GM12878 (cell line): Measurements from ENCODE around the gene UGGT1. TPM values are rescaled to one million over a fixed set of nuclear protein-coding genes. Genes with fewer than 3 reads are reported as not detected.

ENCODE experiments used
- CHD2 ChIP-seq: IDR thresholded peaks from 2 replicates; pipeline ENCODE4 v1.6.1; 2011; ENCODE audit warnings: low read depth, low read length, improper control_type of control experiment, borderline replicate concordance
- EZH2 ChIP-seq: IDR thresholded peaks from 2 replicates; pipeline ENCODE4 v1.6.1; 2012; ENCODE audit warnings: low read depth, mild to moderate bottlenecking, control low read depth, inconsistent platforms, low read length, borderline replicate concordance; ENCODE audit not compliant: control insufficient read depth
- MTA2 ChIP-seq: fragments of 450-650 bp; IDR thresholded peaks from 2 replicates; pipeline ENCODE4 v1.6.1; 2016; ENCODE audit warnings: low read depth, mild to moderate bottlenecking, moderate library complexity
- NFYB ChIP-seq: IDR thresholded peaks from 2 replicates; pipeline ENCODE4 v1.6.1; 2011; ENCODE audit warnings: low read depth, mild to moderate bottlenecking, low read length, improper control_type of control experiment, moderate library complexity; ENCODE audit not compliant: insufficient read depth
- RELA ChIP-seq: fragments of 450-650 bp; IDR thresholded peaks from 2 replicates; pipeline ENCODE4 v1.8.0; 2014; ENCODE audit warnings: borderline replicate concordance; ENCODE audit not compliant: partially characterized antibody
- SMARCA5 ChIP-seq: fragments of 450-650 bp; IDR thresholded peaks from 2 replicates; pipeline ENCODE4 v1.6.1; 2017; ENCODE audit warnings: mild to moderate bottlenecking
- SMC3 ChIP-seq: IDR thresholded peaks from 2 replicates; pipeline ENCODE4 v1.6.1; 2011; ENCODE audit warnings: low read length, improper control_type of control experiment, borderline replicate concordance
- SPI1 ChIP-seq: IDR thresholded peaks from 2 replicates; pipeline ENCODE4 v1.6.1; 2011; ENCODE audit warnings: low read depth, mild to moderate bottlenecking, low read length, moderate library complexity, borderline replicate concordance; ENCODE audit not compliant: insufficient read depth
- polyA plus RNA-seq, 11 experiments: library from polyadenylated mRNA; depleted of rRNA in 4 of 11; unstranded in 6 of 11; stranded (reverse) in 5 of 11; fragments of >200 nt; fragmentation: Nextera tagmentation in 4 of 11; fragmentation: Illumina TruSeq in 1 of 11; extraction: Ambion mirVana in 4 of 11; extraction: Trizol in 1 of 11; gene quantifications; 1 replicate in 1 of 11; 2 replicates in 10 of 11; pipeline versions ENCODE4 v1.2.1 to v1.2.3, GENCODE V29; 2011 to 2016; ENCODE audit warnings: inconsistent platforms in 2 of 11, missing spikeins in 2 of 11, low read depth in 1 of 11
- total RNA-seq, 4 experiments: library from RNA; depleted of rRNA in 3 of 4; stranded (reverse); fragments of >200 nt in 3 of 4; fragmentation: Illumina TruSeq in 1 of 4; extraction: Trizol in 1 of 4; gene quantifications; 2 replicates each; pipeline versions ENCODE4 v1.2.1 to v1.2.3, GENCODE V29; 2013 to 2021
- TF ChIP-seq, protein P1 (sequence below): IDR thresholded peaks from 2 replicates; pipeline ENCODE4 v1.6.1; 2012; ENCODE audit warnings: low read depth, low read length, improper control_type of control experiment
- TF ChIP-seq, protein P2 (sequence below): IDR thresholded peaks from 2 replicates; pipeline ENCODE4 v1.6.1; 2012; ENCODE audit warnings: mild to moderate bottlenecking, low read depth, low read length
- TF ChIP-seq, protein P3 (sequence below): fragments of 450-650 bp; IDR thresholded peaks from 2 replicates; pipeline ENCODE4 v1.6.1; 2017; ENCODE audit warnings: antibody characterized with exemption, mild to moderate bottlenecking, moderate library complexity
- TF ChIP-seq, protein P4 (sequence below): IDR thresholded peaks from 2 replicates; pipeline ENCODE4 v1.6.1; 2012; ENCODE audit warnings: improper control_type of control experiment, low read depth, low read length; ENCODE audit not compliant: insufficient replicate concordance
- TF ChIP-seq, protein P5 (sequence below): IDR thresholded peaks from 2 replicates; pipeline ENCODE4 v1.6.1; 2011; ENCODE audit warnings: low read depth, low read length, improper control_type of control experiment, borderline replicate concordance

UGGT1 gene
- total and polyA plus RNA-seq, 10 of the 15 experiments (the other 5 are each of a cell fraction or from before 2014, with no cell fraction given), result 4.1 to 49.8 (median 28.5) TPM

DNA sequence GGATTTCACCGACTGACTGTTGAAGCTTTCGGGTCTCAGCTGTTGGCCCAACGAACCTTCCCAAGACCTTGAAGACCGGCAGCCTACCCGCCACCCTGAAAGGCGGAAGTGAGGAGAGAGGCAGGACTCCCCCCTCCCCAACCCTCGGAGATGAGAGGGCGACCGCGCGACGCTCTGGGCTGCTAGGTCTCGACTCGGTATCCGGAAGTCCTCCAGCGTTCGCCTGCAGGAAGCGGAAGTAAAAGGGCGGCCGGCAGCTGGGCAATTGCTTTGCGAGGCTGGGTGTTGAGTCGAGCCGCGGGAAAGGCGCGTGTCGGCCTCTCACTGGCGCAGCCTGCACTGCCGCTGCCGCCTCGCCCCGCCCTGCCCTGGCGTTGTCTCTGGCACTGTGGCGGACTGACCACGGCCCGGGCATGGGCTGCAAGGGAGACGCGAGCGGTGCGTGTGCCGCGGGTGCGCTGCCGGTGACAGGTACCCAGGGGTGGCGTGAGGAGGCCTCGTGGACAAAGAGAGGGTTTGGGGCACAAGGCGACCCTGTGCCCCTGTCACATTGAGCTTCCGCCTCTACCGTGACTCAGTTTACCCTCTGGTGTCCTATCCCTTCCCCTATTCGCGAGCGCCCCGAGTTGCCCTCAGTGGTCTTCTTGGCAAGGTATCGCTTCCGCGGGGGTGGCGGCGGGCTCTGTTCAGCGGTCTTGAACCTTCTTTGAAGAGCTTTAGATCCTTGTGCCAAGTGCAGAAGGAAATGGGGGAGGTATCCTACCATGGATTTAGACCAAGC, at the start of gene UGGT1 (continued):
- TF ChIP-seq, protein P1, sequence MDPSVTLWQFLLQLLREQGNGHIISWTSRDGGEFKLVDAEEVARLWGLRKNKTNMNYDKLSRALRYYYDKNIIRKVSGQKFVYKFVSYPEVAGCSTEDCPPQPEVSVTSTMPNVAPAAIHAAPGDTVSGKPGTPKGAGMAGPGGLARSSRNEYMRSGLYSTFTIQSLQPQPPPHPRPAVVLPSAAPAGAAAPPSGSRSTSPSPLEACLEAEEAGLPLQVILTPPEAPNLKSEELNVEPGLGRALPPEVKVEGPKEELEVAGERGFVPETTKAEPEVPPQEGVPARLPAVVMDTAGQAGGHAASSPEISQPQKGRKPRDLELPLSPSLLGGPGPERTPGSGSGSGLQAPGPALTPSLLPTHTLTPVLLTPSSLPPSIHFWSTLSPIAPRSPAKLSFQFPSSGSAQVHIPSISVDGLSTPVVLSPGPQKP, result peak; percentile 83
- no peak for TF ChIP-seq RELA
- TF ChIP-seq CHD2, result peak; percentile 77; the same call in 1 of the 2 replicates
- TF ChIP-seq, protein P2, sequence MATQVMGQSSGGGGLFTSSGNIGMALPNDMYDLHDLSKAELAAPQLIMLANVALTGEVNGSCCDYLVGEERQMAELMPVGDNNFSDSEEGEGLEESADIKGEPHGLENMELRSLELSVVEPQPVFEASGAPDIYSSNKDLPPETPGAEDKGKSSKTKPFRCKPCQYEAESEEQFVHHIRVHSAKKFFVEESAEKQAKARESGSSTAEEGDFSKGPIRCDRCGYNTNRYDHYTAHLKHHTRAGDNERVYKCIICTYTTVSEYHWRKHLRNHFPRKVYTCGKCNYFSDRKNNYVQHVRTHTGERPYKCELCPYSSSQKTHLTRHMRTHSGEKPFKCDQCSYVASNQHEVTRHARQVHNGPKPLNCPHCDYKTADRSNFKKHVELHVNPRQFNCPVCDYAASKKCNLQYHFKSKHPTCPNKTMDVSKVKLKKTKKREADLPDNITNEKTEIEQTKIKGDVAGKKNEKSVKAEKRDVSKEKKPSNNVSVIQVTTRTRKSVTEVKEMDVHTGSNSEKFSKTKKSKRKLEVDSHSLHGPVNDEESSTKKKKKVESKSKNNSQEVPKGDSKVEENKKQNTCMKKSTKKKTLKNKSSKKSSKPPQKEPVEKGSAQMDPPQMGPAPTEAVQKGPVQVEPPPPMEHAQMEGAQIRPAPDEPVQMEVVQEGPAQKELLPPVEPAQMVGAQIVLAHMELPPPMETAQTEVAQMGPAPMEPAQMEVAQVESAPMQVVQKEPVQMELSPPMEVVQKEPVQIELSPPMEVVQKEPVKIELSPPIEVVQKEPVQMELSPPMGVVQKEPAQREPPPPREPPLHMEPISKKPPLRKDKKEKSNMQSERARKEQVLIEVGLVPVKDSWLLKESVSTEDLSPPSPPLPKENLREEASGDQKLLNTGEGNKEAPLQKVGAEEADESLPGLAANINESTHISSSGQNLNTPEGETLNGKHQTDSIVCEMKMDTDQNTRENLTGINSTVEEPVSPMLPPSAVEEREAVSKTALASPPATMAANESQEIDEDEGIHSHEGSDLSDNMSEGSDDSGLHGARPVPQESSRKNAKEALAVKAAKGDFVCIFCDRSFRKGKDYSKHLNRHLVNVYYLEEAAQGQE, result 0 out of 2 replicates have a peak, but pooled peaks have one; percentile 25
- peak; percentile 85 for TF ChIP-seq SPI1
- TF ChIP-seq, protein P3, sequence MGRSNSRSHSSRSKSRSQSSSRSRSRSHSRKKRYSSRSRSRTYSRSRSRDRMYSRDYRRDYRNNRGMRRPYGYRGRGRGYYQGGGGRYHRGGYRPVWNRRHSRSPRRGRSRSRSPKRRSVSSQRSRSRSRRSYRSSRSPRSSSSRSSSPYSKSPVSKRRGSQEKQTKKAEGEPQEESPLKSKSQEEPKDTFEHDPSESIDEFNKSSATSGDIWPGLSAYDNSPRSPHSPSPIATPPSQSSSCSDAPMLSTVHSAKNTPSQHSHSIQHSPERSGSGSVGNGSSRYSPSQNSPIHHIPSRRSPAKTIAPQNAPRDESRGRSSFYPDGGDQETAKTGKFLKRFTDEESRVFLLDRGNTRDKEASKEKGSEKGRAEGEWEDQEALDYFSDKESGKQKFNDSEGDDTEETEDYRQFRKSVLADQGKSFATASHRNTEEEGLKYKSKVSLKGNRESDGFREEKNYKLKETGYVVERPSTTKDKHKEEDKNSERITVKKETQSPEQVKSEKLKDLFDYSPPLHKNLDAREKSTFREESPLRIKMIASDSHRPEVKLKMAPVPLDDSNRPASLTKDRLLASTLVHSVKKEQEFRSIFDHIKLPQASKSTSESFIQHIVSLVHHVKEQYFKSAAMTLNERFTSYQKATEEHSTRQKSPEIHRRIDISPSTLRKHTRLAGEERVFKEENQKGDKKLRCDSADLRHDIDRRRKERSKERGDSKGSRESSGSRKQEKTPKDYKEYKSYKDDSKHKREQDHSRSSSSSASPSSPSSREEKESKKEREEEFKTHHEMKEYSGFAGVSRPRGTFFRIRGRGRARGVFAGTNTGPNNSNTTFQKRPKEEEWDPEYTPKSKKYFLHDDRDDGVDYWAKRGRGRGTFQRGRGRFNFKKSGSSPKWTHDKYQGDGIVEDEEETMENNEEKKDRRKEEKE, result no peak
- TF ChIP-seq SMARCA5, result no peak
- TF ChIP-seq, protein P4, sequence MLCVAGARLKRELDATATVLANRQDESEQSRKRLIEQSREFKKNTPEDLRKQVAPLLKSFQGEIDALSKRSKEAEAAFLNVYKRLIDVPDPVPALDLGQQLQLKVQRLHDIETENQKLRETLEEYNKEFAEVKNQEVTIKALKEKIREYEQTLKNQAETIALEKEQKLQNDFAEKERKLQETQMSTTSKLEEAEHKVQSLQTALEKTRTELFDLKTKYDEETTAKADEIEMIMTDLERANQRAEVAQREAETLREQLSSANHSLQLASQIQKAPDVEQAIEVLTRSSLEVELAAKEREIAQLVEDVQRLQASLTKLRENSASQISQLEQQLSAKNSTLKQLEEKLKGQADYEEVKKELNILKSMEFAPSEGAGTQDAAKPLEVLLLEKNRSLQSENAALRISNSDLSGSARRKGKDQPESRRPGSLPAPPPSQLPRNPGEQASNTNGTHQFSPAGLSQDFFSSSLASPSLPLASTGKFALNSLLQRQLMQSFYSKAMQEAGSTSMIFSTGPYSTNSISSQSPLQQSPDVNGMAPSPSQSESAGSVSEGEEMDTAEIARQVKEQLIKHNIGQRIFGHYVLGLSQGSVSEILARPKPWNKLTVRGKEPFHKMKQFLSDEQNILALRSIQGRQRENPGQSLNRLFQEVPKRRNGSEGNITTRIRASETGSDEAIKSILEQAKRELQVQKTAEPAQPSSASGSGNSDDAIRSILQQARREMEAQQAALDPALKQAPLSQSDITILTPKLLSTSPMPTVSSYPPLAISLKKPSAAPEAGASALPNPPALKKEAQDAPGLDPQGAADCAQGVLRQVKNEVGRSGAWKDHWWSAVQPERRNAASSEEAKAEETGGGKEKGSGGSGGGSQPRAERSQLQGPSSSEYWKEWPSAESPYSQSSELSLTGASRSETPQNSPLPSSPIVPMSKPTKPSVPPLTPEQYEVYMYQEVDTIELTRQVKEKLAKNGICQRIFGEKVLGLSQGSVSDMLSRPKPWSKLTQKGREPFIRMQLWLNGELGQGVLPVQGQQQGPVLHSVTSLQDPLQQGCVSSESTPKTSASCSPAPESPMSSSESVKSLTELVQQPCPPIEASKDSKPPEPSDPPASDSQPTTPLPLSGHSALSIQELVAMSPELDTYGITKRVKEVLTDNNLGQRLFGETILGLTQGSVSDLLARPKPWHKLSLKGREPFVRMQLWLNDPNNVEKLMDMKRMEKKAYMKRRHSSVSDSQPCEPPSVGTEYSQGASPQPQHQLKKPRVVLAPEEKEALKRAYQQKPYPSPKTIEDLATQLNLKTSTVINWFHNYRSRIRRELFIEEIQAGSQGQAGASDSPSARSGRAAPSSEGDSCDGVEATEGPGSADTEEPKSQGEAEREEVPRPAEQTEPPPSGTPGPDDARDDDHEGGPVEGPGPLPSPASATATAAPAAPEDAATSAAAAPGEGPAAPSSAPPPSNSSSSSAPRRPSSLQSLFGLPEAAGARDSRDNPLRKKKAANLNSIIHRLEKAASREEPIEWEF, result no peak
- no peak for TF ChIP-seq MTA2
- TF ChIP-seq EZH2, result no peak
- TF ChIP-seq SMC3, result no peak
- peak; percentile 37; the same call in 1 of the 2 replicates for TF ChIP-seq NFYB
- TF ChIP-seq, protein P5, sequence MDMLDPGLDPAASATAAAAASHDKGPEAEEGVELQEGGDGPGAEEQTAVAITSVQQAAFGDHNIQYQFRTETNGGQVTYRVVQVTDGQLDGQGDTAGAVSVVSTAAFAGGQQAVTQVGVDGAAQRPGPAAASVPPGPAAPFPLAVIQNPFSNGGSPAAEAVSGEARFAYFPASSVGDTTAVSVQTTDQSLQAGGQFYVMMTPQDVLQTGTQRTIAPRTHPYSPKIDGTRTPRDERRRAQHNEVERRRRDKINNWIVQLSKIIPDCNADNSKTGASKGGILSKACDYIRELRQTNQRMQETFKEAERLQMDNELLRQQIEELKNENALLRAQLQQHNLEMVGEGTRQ, result no peak
